HepG2 (cell line): ENCODE results near the gene IL1RAPL1. TPM values are rescaled to one million over a fixed set of nuclear protein-coding genes. Genes with fewer than 3 reads are reported as not detected.

Source experiments
- CCAR2 ChIP-seq: fragments of 200-400 bp; formaldehyde crosslinking; optimal IDR thresholded peaks from 2 replicates; pipeline ENCODE3; 2018; ENCODE audit warnings: low read depth, mild to moderate bottlenecking, low read length, moderate library complexity
- HNRNPLL ChIP-seq: fragments of 200-400 bp; formaldehyde crosslinking; IDR thresholded peaks from 2 replicates; pipeline ENCODE4 v1.6.1; 2017; ENCODE audit warnings: mild to moderate bottlenecking, low read depth, low read length; ENCODE audit not compliant: poor library complexity, severe bottlenecking
- KAT2B ChIP-seq: fragments of 150-350 bp; IDR thresholded peaks from 2 replicates; pipeline ENCODE4 v1.6.1; 2014; ENCODE audit warnings: low read depth, low read length, borderline replicate concordance
- RBFOX2 ChIP-seq: fragments of 200-400 bp; formaldehyde crosslinking; IDR thresholded peaks from 2 replicates; pipeline ENCODE4 v1.6.1; 2017; ENCODE audit warnings: low read depth, mild to moderate bottlenecking, low read length
- SRSF9 ChIP-seq: fragments of 200-400 bp; formaldehyde crosslinking; IDR thresholded peaks from 2 replicates; pipeline ENCODE4 v1.6.1; 2018; ENCODE audit warnings: borderline replicate concordance, mild to moderate bottlenecking, low read depth, low read length; ENCODE audit not compliant: insufficient read depth, poor library complexity, severe bottlenecking
- polyA plus RNA-seq, 8 experiments: library from polyadenylated mRNA; depleted of rRNA in 3 of 8; stranded (reverse) in 7 of 8; unstranded in 1 of 8; fragments of >200 nt; fragmentation: Illumina TruSeq in 4 of 8; extraction: Trizol in 4 of 8; gene quantifications; 2 replicates each; pipeline versions ENCODE4 v1.2.1 to v1.2.3, GENCODE V29; 2011 to 2016; ENCODE audit warnings: low read depth in 4 of 8, missing spikeins in 1 of 8, mixed read lengths in 1 of 8; ENCODE audit not compliant: insufficient read depth in 1 of 8
- total RNA-seq, 5 experiments: library from RNA; depleted of rRNA; stranded (reverse); fragments of >200 nt; fragmentation: Illumina TruSeq; extraction: Trizol; gene quantifications; 2 replicates each; pipeline ENCODE4 v1.2.3, GENCODE V29; 2016; ENCODE audit warnings: low read depth in 1 of 5
- TF ChIP-seq, protein P1 (sequence below): sonication (generic); formaldehyde crosslinking; IDR thresholded peaks from 2 replicates; pipeline ENCODE4 v1.4.0; 2020; ENCODE audit warnings: missing genetic modification reagents
- TF ChIP-seq, protein P2 (sequence below): sonication (generic); formaldehyde crosslinking; IDR thresholded peaks from 2 replicates; pipeline ENCODE4 v1.4.0; 2020; ENCODE audit warnings: mild to moderate bottlenecking, missing genetic modification reagents
- TF ChIP-seq, protein P3 (sequence below): IDR thresholded peaks from 2 replicates; pipeline ENCODE4 v1.6.1; 2016; ENCODE audit warnings: missing biosample characterization, missing genetic modification reagents, low read depth

Gene IL1RAPL1
- total and polyA plus RNA-seq, 2 of the 13 experiments (the other 11 are each of a cell fraction or from before 2014, with no cell fraction given), result 0.04 TPM; not detected in 1

DNA sequence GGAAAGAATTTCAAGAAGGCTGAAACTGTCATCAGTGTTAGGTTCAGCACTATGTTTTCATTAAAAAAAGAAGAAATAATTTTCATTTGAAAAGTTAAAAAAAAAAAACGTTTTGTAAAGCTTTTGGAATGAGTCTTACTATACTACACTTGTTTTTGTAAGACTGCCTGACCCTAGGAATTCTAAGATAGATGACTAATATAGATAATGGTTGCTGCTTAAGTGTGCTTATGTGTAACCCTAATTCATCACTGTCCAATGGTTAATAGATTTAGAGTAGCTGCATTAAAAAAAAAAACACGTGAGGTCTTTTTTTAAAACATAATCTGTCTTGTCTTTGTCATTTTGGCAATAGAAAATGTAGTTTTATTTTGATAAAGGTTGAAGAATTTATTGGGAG is 323.2 kb downstream of the IL1RAPL1 start (continued):
- TF ChIP-seq, protein P1, sequence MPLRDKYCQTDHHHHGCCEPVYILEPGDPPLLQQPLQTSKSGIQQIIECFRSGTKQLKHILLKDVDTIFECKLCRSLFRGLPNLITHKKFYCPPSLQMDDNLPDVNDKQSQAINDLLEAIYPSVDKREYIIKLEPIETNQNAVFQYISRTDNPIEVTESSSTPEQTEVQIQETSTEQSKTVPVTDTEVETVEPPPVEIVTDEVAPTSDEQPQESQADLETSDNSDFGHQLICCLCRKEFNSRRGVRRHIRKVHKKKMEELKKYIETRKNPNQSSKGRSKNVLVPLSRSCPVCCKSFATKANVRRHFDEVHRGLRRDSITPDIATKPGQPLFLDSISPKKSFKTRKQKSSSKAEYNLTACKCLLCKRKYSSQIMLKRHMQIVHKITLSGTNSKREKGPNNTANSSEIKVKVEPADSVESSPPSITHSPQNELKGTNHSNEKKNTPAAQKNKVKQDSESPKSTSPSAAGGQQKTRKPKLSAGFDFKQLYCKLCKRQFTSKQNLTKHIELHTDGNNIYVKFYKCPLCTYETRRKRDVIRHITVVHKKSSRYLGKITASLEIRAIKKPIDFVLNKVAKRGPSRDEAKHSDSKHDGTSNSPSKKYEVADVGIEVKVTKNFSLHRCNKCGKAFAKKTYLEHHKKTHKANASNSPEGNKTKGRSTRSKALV (CRISPR knock-in tag), result no peak
- no peak for TF ChIP-seq KAT2B
- TF ChIP-seq HNRNPLL, result no peak
- no peak for TF ChIP-seq RBFOX2
- no peak for TF ChIP-seq SRSF9
- TF ChIP-seq, protein P2, sequence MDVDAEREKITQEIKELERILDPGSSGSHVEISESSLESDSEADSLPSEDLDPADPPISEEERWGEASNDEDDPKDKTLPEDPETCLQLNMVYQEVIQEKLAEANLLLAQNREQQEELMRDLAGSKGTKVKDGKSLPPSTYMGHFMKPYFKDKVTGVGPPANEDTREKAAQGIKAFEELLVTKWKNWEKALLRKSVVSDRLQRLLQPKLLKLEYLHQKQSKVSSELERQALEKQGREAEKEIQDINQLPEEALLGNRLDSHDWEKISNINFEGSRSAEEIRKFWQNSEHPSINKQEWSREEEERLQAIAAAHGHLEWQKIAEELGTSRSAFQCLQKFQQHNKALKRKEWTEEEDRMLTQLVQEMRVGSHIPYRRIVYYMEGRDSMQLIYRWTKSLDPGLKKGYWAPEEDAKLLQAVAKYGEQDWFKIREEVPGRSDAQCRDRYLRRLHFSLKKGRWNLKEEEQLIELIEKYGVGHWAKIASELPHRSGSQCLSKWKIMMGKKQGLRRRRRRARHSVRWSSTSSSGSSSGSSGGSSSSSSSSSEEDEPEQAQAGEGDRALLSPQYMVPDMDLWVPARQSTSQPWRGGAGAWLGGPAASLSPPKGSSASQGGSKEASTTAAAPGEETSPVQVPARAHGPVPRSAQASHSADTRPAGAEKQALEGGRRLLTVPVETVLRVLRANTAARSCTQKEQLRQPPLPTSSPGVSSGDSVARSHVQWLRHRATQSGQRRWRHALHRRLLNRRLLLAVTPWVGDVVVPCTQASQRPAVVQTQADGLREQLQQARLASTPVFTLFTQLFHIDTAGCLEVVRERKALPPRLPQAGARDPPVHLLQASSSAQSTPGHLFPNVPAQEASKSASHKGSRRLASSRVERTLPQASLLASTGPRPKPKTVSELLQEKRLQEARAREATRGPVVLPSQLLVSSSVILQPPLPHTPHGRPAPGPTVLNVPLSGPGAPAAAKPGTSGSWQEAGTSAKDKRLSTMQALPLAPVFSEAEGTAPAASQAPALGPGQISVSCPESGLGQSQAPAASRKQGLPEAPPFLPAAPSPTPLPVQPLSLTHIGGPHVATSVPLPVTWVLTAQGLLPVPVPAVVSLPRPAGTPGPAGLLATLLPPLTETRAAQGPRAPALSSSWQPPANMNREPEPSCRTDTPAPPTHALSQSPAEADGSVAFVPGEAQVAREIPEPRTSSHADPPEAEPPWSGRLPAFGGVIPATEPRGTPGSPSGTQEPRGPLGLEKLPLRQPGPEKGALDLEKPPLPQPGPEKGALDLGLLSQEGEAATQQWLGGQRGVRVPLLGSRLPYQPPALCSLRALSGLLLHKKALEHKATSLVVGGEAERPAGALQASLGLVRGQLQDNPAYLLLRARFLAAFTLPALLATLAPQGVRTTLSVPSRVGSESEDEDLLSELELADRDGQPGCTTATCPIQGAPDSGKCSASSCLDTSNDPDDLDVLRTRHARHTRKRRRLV (CRISPR knock-in tag), result no peak
- TF ChIP-seq, protein P3, sequence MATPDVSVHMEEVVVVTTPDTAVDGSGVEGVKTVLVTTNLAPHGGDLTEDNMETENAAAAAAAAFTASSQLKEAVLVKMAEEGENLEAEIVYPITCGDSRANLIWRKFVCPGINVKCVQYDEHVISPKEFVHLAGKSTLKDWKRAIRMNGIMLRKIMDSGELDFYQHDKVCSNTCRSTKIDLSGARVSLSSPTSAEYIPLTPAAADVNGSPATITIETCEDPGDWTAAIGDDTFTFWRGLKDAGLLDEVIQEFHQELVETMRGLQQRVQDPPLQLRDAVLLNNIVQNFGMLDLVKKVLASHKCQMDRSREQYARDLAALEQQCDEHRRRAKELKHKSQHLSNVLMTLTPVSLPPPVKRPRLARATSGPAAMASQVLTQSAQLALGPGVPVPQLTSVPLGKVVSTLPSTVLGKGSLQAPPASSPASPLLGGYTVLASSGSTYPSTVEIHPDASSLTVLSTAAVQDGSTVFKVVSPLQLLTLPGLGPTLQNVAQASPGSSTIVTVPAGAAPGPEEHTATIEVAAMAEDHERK (CRISPR knock-in tag), result no peak
- no peak for TF ChIP-seq CCAR2
